ENCODE measurements around the gene DIPK1B. TPM values are rescaled to one million over a fixed set of nuclear protein-coding genes. Genes with fewer than 3 reads are reported as not detected.
A peak's percentile ranks its signal among the peaks of the same experiment; 100 is the strongest.

Gene DIPK1B
- total RNA-seq, 1 donor from 2014 or later = 293 TPM

- Mint-ChIP-seq H3K27me3 (ENCODE audit: unreplicated experiment) (peaks cover 72% of the 10 kb centered on the region), H3K9me3 (ENCODE audit: unreplicated experiment) (no peaks in the 10 kb centered on the region), H3K4me1 (ENCODE audit: unreplicated experiment) (peaks cover 11% of the 10 kb centered on the region), H3K27ac (ENCODE audit: unreplicated experiment) (peak overlapping the region; percentile 83), H3K4me3 (ENCODE audit: unreplicated experiment) (peak overlapping the region; percentile 90), H3K36me3 (ENCODE audit: low read depth, unreplicated experiment) (peaks cover 29% of the 10 kb centered on the region)
- TF ChIP-seq, protein P1, sequence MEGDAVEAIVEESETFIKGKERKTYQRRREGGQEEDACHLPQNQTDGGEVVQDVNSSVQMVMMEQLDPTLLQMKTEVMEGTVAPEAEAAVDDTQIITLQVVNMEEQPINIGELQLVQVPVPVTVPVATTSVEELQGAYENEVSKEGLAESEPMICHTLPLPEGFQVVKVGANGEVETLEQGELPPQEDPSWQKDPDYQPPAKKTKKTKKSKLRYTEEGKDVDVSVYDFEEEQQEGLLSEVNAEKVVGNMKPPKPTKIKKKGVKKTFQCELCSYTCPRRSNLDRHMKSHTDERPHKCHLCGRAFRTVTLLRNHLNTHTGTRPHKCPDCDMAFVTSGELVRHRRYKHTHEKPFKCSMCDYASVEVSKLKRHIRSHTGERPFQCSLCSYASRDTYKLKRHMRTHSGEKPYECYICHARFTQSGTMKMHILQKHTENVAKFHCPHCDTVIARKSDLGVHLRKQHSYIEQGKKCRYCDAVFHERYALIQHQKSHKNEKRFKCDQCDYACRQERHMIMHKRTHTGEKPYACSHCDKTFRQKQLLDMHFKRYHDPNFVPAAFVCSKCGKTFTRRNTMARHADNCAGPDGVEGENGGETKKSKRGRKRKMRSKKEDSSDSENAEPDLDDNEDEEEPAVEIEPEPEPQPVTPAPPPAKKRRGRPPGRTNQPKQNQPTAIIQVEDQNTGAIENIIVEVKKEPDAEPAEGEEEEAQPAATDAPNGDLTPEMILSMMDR (IDR thresholded peaks at IDR 0.05; ENCODE audit: unreplicated experiment) = no peak
- DNase-seq (ENCODE audit: low spot score) = no peak
These were observed 43.2 kb upstream of the DIPK1B start for GRCh38 chr9:136668983-136669790.

- no peak for DNase-seq (ENCODE audit: low spot score)
- Mint-ChIP-seq H3K4me1 (ENCODE audit: unreplicated experiment) (peaks cover 18% of the 10 kb centered on the region), H3K4me3 (ENCODE audit: unreplicated experiment) (peak overlapping the region; percentile 74)
These were observed 42.4 kb upstream of the DIPK1B start for GRCh38 chr9:136669791-136670464.

GRCh38 chr9:136670576-136671253 is 41.7 kb upstream of the DIPK1B start:
- no peaks in the 10 kb centered on the region for H3K9me3 Mint-ChIP-seq (ENCODE audit: unreplicated experiment)
- DNase-seq (ENCODE audit: low spot score) = no peak
- H3K4me3 Mint-ChIP-seq (ENCODE audit: unreplicated experiment) = peak overlapping the region; percentile 51
- H3K36me3 Mint-ChIP-seq (ENCODE audit: low read depth, unreplicated experiment) = peaks cover 26% of the 10 kb centered on the region
- TF ChIP-seq, protein P1 (IDR thresholded peaks at IDR 0.05; ENCODE audit: unreplicated experiment) = no peak
- peak overlapping the region; percentile 18 for H3K27ac Mint-ChIP-seq (ENCODE audit: unreplicated experiment)
- peaks cover 19% of the 10 kb centered on the region for H3K4me1 Mint-ChIP-seq (ENCODE audit: unreplicated experiment)
- H3K27me3 Mint-ChIP-seq (ENCODE audit: unreplicated experiment) = peaks cover 77% of the 10 kb centered on the region

More at GRCh38 chr9:136669791-136670464, 42.4 kb upstream of the DIPK1B start:
- Mint-ChIP-seq H3K36me3 (ENCODE audit: low read depth, unreplicated experiment) (peaks cover 26% of the 10 kb centered on the region), H3K9me3 (ENCODE audit: unreplicated experiment) (no peaks in the 10 kb centered on the region), H3K27ac (ENCODE audit: unreplicated experiment) (peak overlapping the region; percentile 18), H3K27me3 (ENCODE audit: unreplicated experiment) (peaks cover 73% of the 10 kb centered on the region)
- TF ChIP-seq, protein P1 (IDR thresholded peaks at IDR 0.05; ENCODE audit: unreplicated experiment) = no peak

DNA sequence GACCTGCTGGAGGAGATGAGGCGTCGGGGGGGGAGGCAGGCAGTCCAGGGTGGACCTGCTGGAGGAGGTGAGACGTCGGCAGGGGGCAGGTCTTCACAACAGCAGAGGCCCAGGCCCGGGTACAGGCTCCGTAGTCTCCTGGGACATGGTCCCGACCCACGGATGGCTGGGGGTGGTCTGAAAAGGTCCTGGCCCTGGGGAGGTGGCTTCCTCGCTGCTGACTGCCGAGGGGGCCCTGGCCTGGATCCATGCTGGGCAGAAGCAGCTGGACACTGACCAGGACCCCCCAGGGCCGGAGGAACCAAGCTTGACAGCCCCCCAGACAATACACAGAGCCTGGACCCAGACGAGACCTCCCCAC is 41.1 kb upstream of the DIPK1B start:
- Mint-ChIP-seq H3K9me3 (ENCODE audit: unreplicated experiment) (no peaks in the 10 kb centered on the region), H3K4me1 (ENCODE audit: unreplicated experiment) (peaks cover 19% of the 10 kb centered on the region), H3K27me3 (ENCODE audit: unreplicated experiment) (peaks cover 82% of the 10 kb centered on the region), H3K4me3 (ENCODE audit: unreplicated experiment) (peak overlapping the region; percentile 51), H3K36me3 (ENCODE audit: low read depth, unreplicated experiment) (peaks cover 26% of the 10 kb centered on the region), H3K27ac (ENCODE audit: unreplicated experiment) (no peak overlapping the region)
- DNase-seq (ENCODE audit: low spot score) = no peak
- TF ChIP-seq, protein P1 (IDR thresholded peaks at IDR 0.05; ENCODE audit: unreplicated experiment) = no peak

Measured in endothelial cell (in vitro differentiated cells).